Testis (tissue), 3 donors: Measurements from ENCODE around the gene SEMA4D. TPM values are rescaled to one million over a fixed set of nuclear protein-coding genes. Genes with fewer than 3 reads are reported as not detected.

Source experiments
- DNase-seq: peaks from one replicate; pipeline ENCODE4 v3.0.0-alpha.2; 2019
- H3K27ac ChIP-seq, 2 donors: fragments of 200-600 bp; sonication (generic); one replicate each; pipeline ENCODE4 v1.5.1; 2019
- H3K27me3 ChIP-seq: fragments of 200-600 bp; sonication (generic); one replicate; pipeline ENCODE4 v1.5.1; 2019
- H3K36me3 ChIP-seq: fragments of 200-600 bp; sonication (generic); one replicate; pipeline ENCODE4 v1.5.1; 2017; ENCODE audit warnings: low read depth; ENCODE audit errors: missing control alignments
- H3K4me1 ChIP-seq: fragments of 200-600 bp; sonication (generic); one replicate; pipeline ENCODE4 v1.5.1; 2019
- H3K4me3 ChIP-seq, 2 donors: fragments of 200-600 bp; sonication (generic); one replicate each; pipeline ENCODE4 v1.5.1; 2017 to 2019
- H3K9me3 ChIP-seq: fragments of 200-600 bp; sonication (generic); one replicate; pipeline ENCODE4 v1.5.1; 2017
- CTCF ChIP-seq, 3 experiments: fragments of 450-650 bp in 2 of 3; fragments of 200-600 bp in 1 of 3; sonication (generic) in 1 of 3; IDR thresholded peaks; one replicate each; pipeline ENCODE4 v1.5.1; 2016 to 2019; ENCODE audit warnings: antibody characterized with exemption in 3 of 3, mild to moderate bottlenecking in 2 of 3, moderate library complexity in 1 of 3
- POLR2A ChIP-seq: fragments of 450-650 bp; IDR thresholded peaks from one replicate; pipeline ENCODE4 v1.6.1; 2017; ENCODE audit warnings: antibody characterized with exemption, mild to moderate bottlenecking, moderate library complexity
- WGBS, 2 donors: methylation state at CpG; one replicate each; pipeline ENCODE4 v1.1.5; 2018; 5-methylcytosine and 5-hydroxymethylcytosine counted together
- intact Hi-C: fragments of 100-400 bp; cut with DNase I; formaldehyde crosslinking; loops from one replicate; pipeline ENCODE4 v1.15.1; 2023; ENCODE audit warnings: low total_unique reads
- polyA plus RNA-seq: library from polyadenylated mRNA; stranded (reverse); fragments of 350-450 nt; fragmentation: Illumina TruSeq; extraction: RNeasy Lipid Tissue Mini Kit (QIAGEN cat#74804); gene quantifications from one replicate; pipeline ENCODE4 v1.2.3, GENCODE V29; 2014; ENCODE audit warnings: low read depth, low replicate concordance; ENCODE audit not compliant: insufficient read depth
- total RNA-seq, 2 donors: library from RNA; depleted of rRNA; stranded (reverse); fragments of >200 nt; gene quantifications; one replicate each; pipeline ENCODE4 v1.2.3, GENCODE V29; 2016

Gene SEMA4D
- total and polyA plus RNA-seq, 3 donors from 2014 or later = 26.2 to 53.1 (median 38.7) TPM

GRCh38 chr9:89448821-89449220 is 49.1 kb downstream of the SEMA4D start:
- Histone ChIP-seq H3K4me3 (no peak overlapping the region), H3K4me1 (no peaks in the 10 kb centered on the region), H3K27ac (no peak overlapping the region), H3K36me3 (no peaks in the 10 kb centered on the region), H3K9me3 (no peaks in the 10 kb centered on the region), H3K27me3 (no peaks in the 10 kb centered on the region)
- intact Hi-C loops = no loop called here
- 63 to 78% methylated on average over 6 to 8 of the region's 8 CpGs for WGBS, 2 donors
- TF ChIP-seq POLR2A (no peak), CTCF (IDR thresholded peaks at IDR 0.05) (no peak)
- DNase-seq = no peak

- DNase-seq = no peak
- Histone ChIP-seq H3K9me3 (no peaks in the 10 kb centered on the region), H3K27ac (no peak overlapping the region), H3K27me3 (no peaks in the 10 kb centered on the region), H3K4me1 (no peaks in the 10 kb centered on the region), H3K4me3 (no peak overlapping the region), H3K36me3 (no peaks in the 10 kb centered on the region)
- TF ChIP-seq POLR2A = no peak
- TF ChIP-seq CTCF (IDR thresholded peaks at IDR 0.05) = no peak
- 81 to 86% methylated on average over 9 to 11 of the region's 11 CpGs for WGBS, 2 donors
- intact Hi-C loops = no loop called here
Observed at GRCh38 chr9:89448381-89448780, 49.5 kb downstream of the SEMA4D start.

- H3K9me3 ChIP-seq = no peaks in the 10 kb centered on the region
- H3K4me1 ChIP-seq = peaks cover 7% of the 10 kb centered on the region
- H3K36me3 ChIP-seq = no peaks in the 10 kb centered on the region
- no peak for DNase-seq
- no peaks in the 10 kb centered on the region for H3K27me3 ChIP-seq
- H3K4me3 ChIP-seq = no peak overlapping the region
- no peak overlapping the region for H3K27ac ChIP-seq
- WGBS, 2 donors = 96 to 99% methylated on average over 8 of the region's 8 CpGs
- no peak for TF ChIP-seq POLR2A
- TF ChIP-seq CTCF (IDR thresholded peaks at IDR 0.05) = no peak
- intact Hi-C loops = no loop called here
Observed at GRCh38 chr9:89447416-89447815, 50.5 kb downstream of the SEMA4D start.

GRCh38 chr9:89446961-89447310 is 51.0 kb downstream of the SEMA4D start:
- no peaks in the 10 kb centered on the region for H3K36me3 ChIP-seq
- H3K4me1 ChIP-seq = peaks cover 8% of the 10 kb centered on the region
- no peaks in the 10 kb centered on the region for H3K9me3 ChIP-seq
- no peak overlapping the region for H3K4me3 ChIP-seq
- no peak overlapping the region for H3K27ac ChIP-seq
- no peaks in the 10 kb centered on the region for H3K27me3 ChIP-seq
- TF ChIP-seq CTCF (IDR thresholded peaks at IDR 0.05) (no peak), POLR2A (no peak)
- no peak for DNase-seq
- intact Hi-C loops = no loop called here
- 92 to 97% methylated on average over 8 of the region's 8 CpGs for WGBS, 2 donors

- no peak overlapping the region for H3K27ac ChIP-seq
- no peak overlapping the region for H3K4me3 ChIP-seq
- TF ChIP-seq POLR2A (no peak), CTCF (IDR thresholded peaks at IDR 0.05) (no peak)
- no peaks in the 10 kb centered on the region for H3K9me3 ChIP-seq
- H3K36me3 ChIP-seq = no peaks in the 10 kb centered on the region
- H3K4me1 ChIP-seq = peaks cover 13% of the 10 kb centered on the region
- intact Hi-C loops = no loop called here
- 84 to 86% methylated on average over 8 to 13 of the region's 13 CpGs for WGBS, 2 donors
- no peaks in the 10 kb centered on the region for H3K27me3 ChIP-seq
- no peak for DNase-seq
Observed at GRCh38 chr9:89446261-89446960, 51.5 kb downstream of the SEMA4D start.
